K562 (cell line): ENCODE measurements around the gene NEU1. TPM values are rescaled to one million over a fixed set of nuclear protein-coding genes. Genes with fewer than 3 reads are reported as not detected.

ENCODE experiments used
- ARNT ChIP-seq, 2 experiments: fragments of 450-650 bp; IDR thresholded peaks; 2 replicates each; pipeline ENCODE4 v1.6.1; 2016; ENCODE audit warnings: mild to moderate bottlenecking in 1 of 2
- BHLHE40 ChIP-seq: IDR thresholded peaks from 2 replicates; pipeline ENCODE4 v1.6.1; 2011; ENCODE audit warnings: low read length, improper control_type of control experiment
- CHCHD3 ChIP-seq: fragments of 250-450 bp; sonication (Bioruptor Pico); IDR thresholded peaks from 2 replicates; pipeline ENCODE4 v2.1.2; 2022; ENCODE audit warnings: mild to moderate bottlenecking
- ETV1 ChIP-seq: fragments of 450-650 bp; conservative IDR thresholded peaks from 2 replicates; pipeline ENCODE4 v1.6.1; 2016; ENCODE audit warnings: missing genetic modification characterization, control low read depth, low read depth, missing compliant biosample characterization
- HDGF ChIP-seq: fragments of 450-650 bp; IDR thresholded peaks from 2 replicates; pipeline ENCODE4 v1.6.1; 2016
- HMBOX1 ChIP-seq: sonication (generic); IDR thresholded peaks from 2 replicates; pipeline ENCODE4 v1.6.1; 2016
- IFI16 ChIP-seq: fragments of 250-450 bp; sonication (Bioruptor Pico); IDR thresholded peaks from 2 replicates; pipeline ENCODE4 v2.1.2; 2022; ENCODE audit warnings: mild to moderate bottlenecking, inconsistent platforms
- MTA3 ChIP-seq: fragments of 450-650 bp; formaldehyde crosslinking; IDR thresholded peaks from 2 replicates; pipeline ENCODE4 v1.6.1; 2017; ENCODE audit warnings: mild to moderate bottlenecking, borderline replicate concordance
- PHB2 ChIP-seq: fragments of 450-650 bp; IDR thresholded peaks from 2 replicates; pipeline ENCODE4 v1.6.1; 2017; ENCODE audit warnings: low read depth
- TGIF2 ChIP-seq: sonication (generic); formaldehyde crosslinking; IDR thresholded peaks from 2 replicates; pipeline ENCODE4 v1.8.1; 2022; ENCODE audit warnings: mild to moderate bottlenecking, missing genetic modification reagents, moderate library complexity
- ZNF23 ChIP-seq: fragments of 250-450 bp; sonication (Bioruptor Pico); IDR thresholded peaks from 2 replicates; pipeline ENCODE4 v1.4.0; 2020; ENCODE audit warnings: mild to moderate bottlenecking
- ZNF384 ChIP-seq: IDR thresholded peaks from 2 replicates; pipeline ENCODE4 v1.6.1; 2012; ENCODE audit warnings: low read depth, low read length, improper control_type of control experiment
- ZNF584 ChIP-seq: fragments of 200-800 bp; sonication (Bioruptor generic); IDR thresholded peaks from 2 replicates; pipeline ENCODE4 v1.6.1; 2016; ENCODE audit warnings: low read depth, mild to moderate bottlenecking, missing genetic modification characterization, missing compliant biosample characterization
- polyA plus RNA-seq, 8 experiments: library from polyadenylated mRNA; depleted of rRNA in 4 of 8; stranded (reverse) in 5 of 8; unstranded in 3 of 8; fragments of >200 nt; fragmentation: Nextera tagmentation in 2 of 8; fragmentation: Illumina TruSeq in 1 of 8; extraction: Ambion mirVana in 2 of 8; extraction: Trizol in 1 of 8; gene quantifications; 2 replicates each; pipeline versions ENCODE4 v1.2.1 to v1.2.3, GENCODE V29; 2011 to 2014; ENCODE audit warnings: inconsistent platforms in 1 of 8, missing spikeins in 1 of 8
- total RNA-seq, 7 experiments: library from RNA; depleted of rRNA in 6 of 7; stranded (reverse); fragments of >200 nt in 6 of 7; fragmentation: Illumina TruSeq in 2 of 7; extraction: Trizol in 2 of 7; gene quantifications; 2 replicates each; pipeline versions ENCODE4 v1.2.1 to v1.2.3, GENCODE V29; 2011 to 2021; ENCODE audit warnings: low replicate concordance in 1 of 7
- TF ChIP-seq, protein P1 (sequence below): sonication (generic); formaldehyde crosslinking; IDR thresholded peaks from 2 replicates; pipeline ENCODE4 v1.5.0; 2020; ENCODE audit warnings: missing genetic modification reagents
- TF ChIP-seq, protein P2 (sequence below): fragments of 250-450 bp; sonication (Bioruptor Pico); IDR thresholded peaks from 2 replicates; pipeline ENCODE4 v1.5.0; 2021; ENCODE audit warnings: mild to moderate bottlenecking, borderline replicate concordance
- TF ChIP-seq, protein P3 (sequence below): fragments of 200-800 bp; sonication (Bioruptor generic); IDR thresholded peaks from 2 replicates; pipeline ENCODE4 v1.6.1; 2016; ENCODE audit warnings: missing genetic modification characterization, missing compliant biosample characterization
- TF ChIP-seq, protein P4 (sequence below), 2 experiments: fragments of 450-650 bp in 1 of 2; sonication (generic) in 1 of 2; formaldehyde crosslinking; conservative IDR thresholded peaks; 2 replicates each; pipeline versions ENCODE4 v1.4.0 to v1.8.1; 2020 to 2022; ENCODE audit warnings: mild to moderate bottlenecking in 1 of 2, missing genetic modification reagents in 1 of 2

Gene NEU1
- total and polyA plus RNA-seq, 9 of the 15 experiments (the other 6 are each of a cell fraction or from before 2014, with no cell fraction given) = 14.8 to 67.8 (median 51.0) TPM

GRCh38 chr6:31897612-31898382 lies 35.2 kb upstream of the NEU1 start, which contains the start of gene EHMT2 (continued):
- TF ChIP-seq, protein P1, sequence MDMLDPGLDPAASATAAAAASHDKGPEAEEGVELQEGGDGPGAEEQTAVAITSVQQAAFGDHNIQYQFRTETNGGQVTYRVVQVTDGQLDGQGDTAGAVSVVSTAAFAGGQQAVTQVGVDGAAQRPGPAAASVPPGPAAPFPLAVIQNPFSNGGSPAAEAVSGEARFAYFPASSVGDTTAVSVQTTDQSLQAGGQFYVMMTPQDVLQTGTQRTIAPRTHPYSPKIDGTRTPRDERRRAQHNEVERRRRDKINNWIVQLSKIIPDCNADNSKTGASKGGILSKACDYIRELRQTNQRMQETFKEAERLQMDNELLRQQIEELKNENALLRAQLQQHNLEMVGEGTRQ (CRISPR knock-in tag) = peak; percentile 94
- TF ChIP-seq, protein P2, sequence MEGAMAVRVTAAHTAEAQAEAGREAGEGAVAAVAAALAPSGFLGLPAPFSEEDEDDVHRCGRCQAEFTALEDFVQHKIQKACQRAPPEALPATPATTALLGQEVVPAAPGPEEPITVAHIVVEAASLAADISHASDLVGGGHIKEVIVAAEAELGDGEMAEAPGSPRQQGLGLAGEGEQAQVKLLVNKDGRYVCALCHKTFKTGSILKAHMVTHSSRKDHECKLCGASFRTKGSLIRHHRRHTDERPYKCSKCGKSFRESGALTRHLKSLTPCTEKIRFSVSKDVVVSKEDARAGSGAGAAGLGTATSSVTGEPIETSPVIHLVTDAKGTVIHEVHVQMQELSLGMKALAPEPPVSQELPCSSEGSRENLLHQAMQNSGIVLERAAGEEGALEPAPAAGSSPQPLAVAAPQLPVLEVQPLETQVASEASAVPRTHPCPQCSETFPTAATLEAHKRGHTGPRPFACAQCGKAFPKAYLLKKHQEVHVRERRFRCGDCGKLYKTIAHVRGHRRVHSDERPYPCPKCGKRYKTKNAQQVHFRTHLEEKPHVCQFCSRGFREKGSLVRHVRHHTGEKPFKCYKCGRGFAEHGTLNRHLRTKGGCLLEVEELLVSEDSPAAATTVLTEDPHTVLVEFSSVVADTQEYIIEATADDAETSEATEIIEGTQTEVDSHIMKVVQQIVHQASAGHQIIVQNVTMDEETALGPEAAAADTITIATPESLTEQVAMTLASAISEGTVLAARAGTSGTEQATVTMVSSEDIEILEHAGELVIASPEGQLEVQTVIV = no peak
- TF ChIP-seq, protein P3, sequence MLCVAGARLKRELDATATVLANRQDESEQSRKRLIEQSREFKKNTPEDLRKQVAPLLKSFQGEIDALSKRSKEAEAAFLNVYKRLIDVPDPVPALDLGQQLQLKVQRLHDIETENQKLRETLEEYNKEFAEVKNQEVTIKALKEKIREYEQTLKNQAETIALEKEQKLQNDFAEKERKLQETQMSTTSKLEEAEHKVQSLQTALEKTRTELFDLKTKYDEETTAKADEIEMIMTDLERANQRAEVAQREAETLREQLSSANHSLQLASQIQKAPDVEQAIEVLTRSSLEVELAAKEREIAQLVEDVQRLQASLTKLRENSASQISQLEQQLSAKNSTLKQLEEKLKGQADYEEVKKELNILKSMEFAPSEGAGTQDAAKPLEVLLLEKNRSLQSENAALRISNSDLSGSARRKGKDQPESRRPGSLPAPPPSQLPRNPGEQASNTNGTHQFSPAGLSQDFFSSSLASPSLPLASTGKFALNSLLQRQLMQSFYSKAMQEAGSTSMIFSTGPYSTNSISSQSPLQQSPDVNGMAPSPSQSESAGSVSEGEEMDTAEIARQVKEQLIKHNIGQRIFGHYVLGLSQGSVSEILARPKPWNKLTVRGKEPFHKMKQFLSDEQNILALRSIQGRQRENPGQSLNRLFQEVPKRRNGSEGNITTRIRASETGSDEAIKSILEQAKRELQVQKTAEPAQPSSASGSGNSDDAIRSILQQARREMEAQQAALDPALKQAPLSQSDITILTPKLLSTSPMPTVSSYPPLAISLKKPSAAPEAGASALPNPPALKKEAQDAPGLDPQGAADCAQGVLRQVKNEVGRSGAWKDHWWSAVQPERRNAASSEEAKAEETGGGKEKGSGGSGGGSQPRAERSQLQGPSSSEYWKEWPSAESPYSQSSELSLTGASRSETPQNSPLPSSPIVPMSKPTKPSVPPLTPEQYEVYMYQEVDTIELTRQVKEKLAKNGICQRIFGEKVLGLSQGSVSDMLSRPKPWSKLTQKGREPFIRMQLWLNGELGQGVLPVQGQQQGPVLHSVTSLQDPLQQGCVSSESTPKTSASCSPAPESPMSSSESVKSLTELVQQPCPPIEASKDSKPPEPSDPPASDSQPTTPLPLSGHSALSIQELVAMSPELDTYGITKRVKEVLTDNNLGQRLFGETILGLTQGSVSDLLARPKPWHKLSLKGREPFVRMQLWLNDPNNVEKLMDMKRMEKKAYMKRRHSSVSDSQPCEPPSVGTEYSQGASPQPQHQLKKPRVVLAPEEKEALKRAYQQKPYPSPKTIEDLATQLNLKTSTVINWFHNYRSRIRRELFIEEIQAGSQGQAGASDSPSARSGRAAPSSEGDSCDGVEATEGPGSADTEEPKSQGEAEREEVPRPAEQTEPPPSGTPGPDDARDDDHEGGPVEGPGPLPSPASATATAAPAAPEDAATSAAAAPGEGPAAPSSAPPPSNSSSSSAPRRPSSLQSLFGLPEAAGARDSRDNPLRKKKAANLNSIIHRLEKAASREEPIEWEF (CRISPR knock-in tag) = no peak
- TF ChIP-seq TGIF2 (CRISPR knock-in tag) (peak; percentile 16; the same call in 1 of the 2 replicates), CHCHD3 (CRISPR knock-in tag) (no peak), BHLHE40 (peak; percentile 88), HDGF (no peak), ARNT (IDR thresholded peaks at IDR 0.05) (0 out of 4 replicates have a peak, but pooled peaks of 1 of the 2 experiments have one; percentile 10), ZNF384 (no peak), MTA3 (peak; percentile 45), ZNF23 (CRISPR knock-in tag) (no peak), IFI16 (CRISPR knock-in tag) (0 out of 2 replicates have a peak, but pooled peaks have one; percentile 45), HMBOX1 (no peak), ETV1 (tag) (no peak), ZNF584 (CRISPR knock-in tag) (no peak), PHB2 (no peak)
- TF ChIP-seq, protein P4, sequence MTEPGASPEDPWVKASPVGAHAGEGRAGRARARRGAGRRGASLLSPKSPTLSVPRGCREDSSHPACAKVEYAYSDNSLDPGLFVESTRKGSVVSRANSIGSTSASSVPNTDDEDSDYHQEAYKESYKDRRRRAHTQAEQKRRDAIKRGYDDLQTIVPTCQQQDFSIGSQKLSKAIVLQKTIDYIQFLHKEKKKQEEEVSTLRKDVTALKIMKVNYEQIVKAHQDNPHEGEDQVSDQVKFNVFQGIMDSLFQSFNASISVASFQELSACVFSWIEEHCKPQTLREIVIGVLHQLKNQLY (CRISPR knock-in tag; conservative IDR thresholded peaks at IDR 0.05) = peak in 1 of 2 experiments; percentile 82; a peak in 1 of 4 replicates
